OCI-LY3 (cell line): ENCODE results near the gene CTTN.
A peak's percentile ranks its signal among the peaks of the same experiment; 100 is the strongest.

Source experiments
- H2AFZ ChIP-seq: fragments of 200-600, 300-600 bp; shearing (Covaris generic); 2 replicates; pipeline ENCODE4 v1.6.0; 2014; ENCODE audit warnings: antibody characterized with exemption, low read depth, low read length
- H3K27ac ChIP-seq: fragments of 200-600, 300-600 bp; sonication (generic); 2 replicates; pipeline ENCODE4 v1.5.1; 2014; ENCODE audit warnings: mild to moderate bottlenecking, low read length, moderate library complexity, mixed read lengths
- H3K27me3 ChIP-seq: fragments of 200-600, 300-600 bp; sonication (generic); 2 replicates; pipeline ENCODE4 v1.6.1; 2014; ENCODE audit warnings: low read depth, low read length, mixed read lengths
- H3K36me3 ChIP-seq: fragments of 200-600, 300-600 bp; sonication (generic); replicated peaks from 2 replicates; pipeline ENCODE3; 2014; ENCODE audit warnings: low read depth, low read length, mixed read lengths
- H3K4me1 ChIP-seq: fragments of 300-600, 200-600 bp; sonication (generic); 2 replicates; pipeline ENCODE4 v1.6.1; 2014; ENCODE audit warnings: low read length, mixed read lengths
- H3K4me2 ChIP-seq: fragments of 200-600, 300-600 bp; sonication (generic); 2 replicates; pipeline ENCODE4 v1.6.1; 2014; ENCODE audit warnings: low read length, mixed read lengths
- H3K4me3 ChIP-seq: fragments of 300-600, 200-600 bp; sonication (generic); 2 replicates; pipeline ENCODE4 v1.5.1; 2014; ENCODE audit warnings: antibody characterized with exemption, mild to moderate bottlenecking, low read length, moderate library complexity
- H3K79me2 ChIP-seq: fragments of 300-600, 200-600 bp; shearing (Covaris generic); 2 replicates; pipeline ENCODE4 v1.6.1; 2014; ENCODE audit warnings: mild to moderate bottlenecking, low read length, mixed read lengths
- H3K9ac ChIP-seq: fragments of 300-600, 200-600 bp; shearing (Covaris generic); 2 replicates; pipeline ENCODE4 v1.6.0; 2014; ENCODE audit warnings: mild to moderate bottlenecking, low read length, moderate library complexity
- H3K9me3 ChIP-seq: fragments of 200-600, 300-600 bp; shearing (Covaris generic); 2 replicates; pipeline ENCODE4 v1.6.1; 2014; ENCODE audit warnings: low read length, mixed read lengths; ENCODE audit not compliant: insufficient read depth
- H4K20me1 ChIP-seq: fragments of 200-600, 300-600 bp; sonication (generic); 2 replicates; pipeline ENCODE4 v1.6.1; 2016; ENCODE audit warnings: low read length, mixed read lengths; ENCODE audit not compliant: insufficient read depth
- CTCF ChIP-seq: fragments of 200-600, 300-600 bp; sonication (generic); IDR thresholded peaks from 2 replicates; pipeline ENCODE4 v1.5.1; 2014; ENCODE audit warnings: antibody characterized with exemption, low read length, low read depth
- EZH2phosphoT487 ChIP-seq: fragments of 200-600 bp; shearing (Covaris generic); IDR thresholded peaks from 2 replicates; pipeline ENCODE4 v1.6.1; 2018; ENCODE audit warnings: antibody characterized with exemption, mixed run types, low read depth

The CTTN gene

GRCh38 chr11:70471254-70471653 lies 72.9 kb downstream of the CTTN start:
- Histone ChIP-seq H4K20me1 (no peaks in the 10 kb centered on the region), H3K4me2 (peak overlapping the region; percentile 35), H2AFZ (no peak overlapping the region), H3K9me3 (no peaks in the 10 kb centered on the region), H3K4me1 (peaks cover 49% of the 10 kb centered on the region), H3K36me3 (no peaks in the 10 kb centered on the region), H3K27ac (no peak overlapping the region), H3K4me3 (no peak overlapping the region), H3K27me3 (peaks cover 11% of the 10 kb centered on the region; the same call in 1 of the 2 replicates), H3K79me2 (no peaks in the 10 kb centered on the region), H3K9ac (no peak overlapping the region)
- TF ChIP-seq CTCF: peak; percentile 92
- no peak for TF ChIP-seq EZH2phosphoT487

GRCh38 chr11:70472240-70472639 lies 73.9 kb downstream of the CTTN start:
- no peak overlapping the region for H3K9ac ChIP-seq
- H3K36me3 ChIP-seq: no peaks in the 10 kb centered on the region
- no peak overlapping the region for H3K4me2 ChIP-seq
- H4K20me1 ChIP-seq: no peaks in the 10 kb centered on the region
- no peaks in the 10 kb centered on the region for H3K79me2 ChIP-seq
- TF ChIP-seq CTCF: no peak
- no peak for TF ChIP-seq EZH2phosphoT487
- no peak overlapping the region for H3K27ac ChIP-seq
- H3K9me3 ChIP-seq: no peaks in the 10 kb centered on the region
- no peak overlapping the region for H2AFZ ChIP-seq
- H3K4me1 ChIP-seq: peaks cover 39% of the 10 kb centered on the region
- H3K4me3 ChIP-seq: no peak overlapping the region
- peaks cover 11% of the 10 kb centered on the region; the same call in 1 of the 2 replicates for H3K27me3 ChIP-seq

GRCh38 chr11:70473186-70473872 lies 75.0 kb downstream of the CTTN start:
- H3K36me3 ChIP-seq: no peaks in the 10 kb centered on the region
- H3K9ac ChIP-seq: no peak overlapping the region
- no peaks in the 10 kb centered on the region for H3K9me3 ChIP-seq
- H3K79me2 ChIP-seq: no peaks in the 10 kb centered on the region
- peaks cover 11% of the 10 kb centered on the region; the same call in 1 of the 2 replicates for H3K27me3 ChIP-seq
- no peak for TF ChIP-seq CTCF
- no peak for TF ChIP-seq EZH2phosphoT487
- H3K4me3 ChIP-seq: no peak overlapping the region
- no peak overlapping the region for H3K4me2 ChIP-seq
- peaks cover 29% of the 10 kb centered on the region for H3K4me1 ChIP-seq
- no peak overlapping the region for H2AFZ ChIP-seq
- no peak overlapping the region for H3K27ac ChIP-seq
- H4K20me1 ChIP-seq: no peaks in the 10 kb centered on the region

- H3K4me2 ChIP-seq: no peak overlapping the region
- no peaks in the 10 kb centered on the region for H3K9me3 ChIP-seq
- no peak overlapping the region for H3K9ac ChIP-seq
- no peak overlapping the region for H3K4me3 ChIP-seq
- H3K36me3 ChIP-seq: no peaks in the 10 kb centered on the region
- H4K20me1 ChIP-seq: no peaks in the 10 kb centered on the region
- H3K27ac ChIP-seq: no peak overlapping the region
- H3K27me3 ChIP-seq: peaks cover 11% of the 10 kb centered on the region; the same call in 1 of the 2 replicates
- TF ChIP-seq EZH2phosphoT487 (no peak), CTCF (no peak)
- no peaks in the 10 kb centered on the region for H3K79me2 ChIP-seq
- H3K4me1 ChIP-seq: peaks cover 22% of the 10 kb centered on the region
- no peak overlapping the region for H2AFZ ChIP-seq
Observed at GRCh38 chr11:70473873-70474690, 75.8 kb downstream of the CTTN start.
